HG03354 (cell line): Measurements from ENCODE around the gene SPATA32.

ENCODE experiments used
- ATAC-seq: cut with Tn5 transposase; IDR thresholded peaks from one replicate; pipeline ENCODE4 v1.9.1; 2021; ENCODE audit warnings: mild to moderate bottlenecking; ENCODE audit not compliant: unreplicated experiment, poor library complexity, severe bottlenecking

Gene SPATA32

DNA sequence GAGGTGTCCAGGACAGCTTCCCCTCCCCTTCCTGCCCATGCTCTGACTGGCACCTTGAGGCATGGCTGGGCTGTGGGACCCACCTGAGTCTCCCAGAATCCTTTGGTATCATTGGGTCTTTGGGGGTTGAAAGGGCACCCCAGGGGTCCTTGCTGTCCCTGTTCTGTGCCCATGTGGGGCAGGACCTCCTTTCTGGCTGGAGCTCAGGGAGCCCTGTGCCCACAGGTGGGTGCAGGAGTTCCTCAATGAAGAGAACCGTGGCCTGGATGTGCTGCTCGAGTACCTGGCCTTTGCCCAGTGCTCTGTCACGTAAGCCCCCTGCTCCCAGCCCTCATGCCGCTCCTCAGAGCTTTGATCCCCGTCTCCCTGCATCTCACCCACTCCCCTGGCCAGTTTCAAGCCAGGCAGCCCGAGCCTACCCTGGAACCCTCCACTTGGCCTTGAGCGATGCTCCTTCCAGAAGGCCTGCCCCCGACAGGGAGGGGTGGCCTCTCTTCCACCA is 28.4 kb downstream of the SPATA32 start:
- ATAC-seq, result no peak

DNA sequence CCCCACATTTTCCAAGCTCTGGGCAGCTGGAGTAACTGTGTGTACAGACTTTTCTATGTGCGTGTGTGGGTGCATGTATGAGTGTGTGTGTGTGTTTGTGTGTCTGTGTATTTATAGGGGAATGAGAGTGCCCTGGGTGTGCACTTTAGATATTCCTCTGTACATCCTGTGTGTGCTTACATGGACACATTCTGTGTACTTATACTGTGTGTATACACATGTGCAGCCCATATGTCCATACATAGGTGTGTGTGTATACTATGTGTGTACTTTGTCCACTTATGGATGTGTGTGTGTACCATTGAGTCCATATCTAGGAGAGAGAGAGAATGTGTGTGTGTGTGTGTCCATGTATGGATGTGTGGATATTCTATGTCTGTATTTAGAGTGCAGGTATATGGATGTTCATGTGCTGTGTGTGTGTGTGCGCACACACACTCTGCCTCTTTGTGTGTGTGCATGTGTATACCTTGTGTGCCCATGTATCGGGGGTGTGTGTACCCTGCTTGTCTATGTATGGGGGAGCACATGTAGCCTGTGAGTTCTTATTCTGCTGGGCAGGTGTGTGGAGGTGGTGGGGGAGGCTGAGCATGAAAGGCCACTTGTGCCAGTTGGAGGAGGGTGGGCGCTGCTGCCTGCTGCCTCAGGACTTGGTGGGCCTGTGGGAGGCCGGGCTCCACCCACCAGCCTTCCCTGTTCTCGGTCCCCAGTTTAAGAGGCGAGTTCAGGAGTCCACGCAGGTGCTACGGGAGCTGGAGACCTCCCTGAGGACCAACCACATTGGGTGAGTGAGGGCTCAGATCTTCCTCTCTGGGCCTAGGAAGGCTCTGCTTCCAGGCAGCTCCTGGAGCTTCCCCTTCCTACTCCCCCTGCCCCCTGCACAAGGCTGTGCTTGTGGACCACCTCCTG is 29.1 kb downstream of the SPATA32 start:
- ATAC-seq, result no peak

DNA sequence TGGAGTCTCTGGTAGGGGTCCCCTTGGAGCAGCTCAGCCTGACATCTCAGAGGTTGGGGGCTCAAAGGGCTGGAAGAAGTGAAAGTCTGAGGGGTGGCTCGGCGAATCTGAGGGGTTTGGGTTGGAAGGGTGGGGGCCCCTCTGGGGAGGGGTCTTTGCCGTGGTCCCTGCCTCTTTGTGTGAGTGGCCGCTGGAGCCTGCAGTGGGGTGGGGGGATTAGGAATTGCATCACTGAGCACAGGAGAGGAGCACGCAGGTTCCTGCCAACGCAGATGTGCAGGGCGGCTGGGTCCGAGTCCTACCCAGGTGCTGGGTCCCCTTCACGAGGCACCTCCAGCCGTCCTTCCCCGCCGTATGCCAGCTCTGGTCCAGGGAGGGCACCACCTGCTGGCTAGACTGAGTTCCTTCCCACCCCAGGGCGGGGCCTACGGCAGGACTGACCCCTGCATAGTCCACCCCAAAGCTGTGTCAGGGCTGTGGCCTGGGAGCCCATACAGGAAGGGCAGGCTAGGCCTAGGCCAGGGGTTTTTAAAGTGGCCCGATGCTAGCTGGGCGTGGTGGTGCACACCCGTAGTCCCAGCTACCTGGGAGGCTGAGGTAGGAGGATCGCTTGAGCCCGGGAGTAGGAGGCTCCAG is 30.3 kb downstream of the SPATA32 start:
- no peak for ATAC-seq

DNA sequence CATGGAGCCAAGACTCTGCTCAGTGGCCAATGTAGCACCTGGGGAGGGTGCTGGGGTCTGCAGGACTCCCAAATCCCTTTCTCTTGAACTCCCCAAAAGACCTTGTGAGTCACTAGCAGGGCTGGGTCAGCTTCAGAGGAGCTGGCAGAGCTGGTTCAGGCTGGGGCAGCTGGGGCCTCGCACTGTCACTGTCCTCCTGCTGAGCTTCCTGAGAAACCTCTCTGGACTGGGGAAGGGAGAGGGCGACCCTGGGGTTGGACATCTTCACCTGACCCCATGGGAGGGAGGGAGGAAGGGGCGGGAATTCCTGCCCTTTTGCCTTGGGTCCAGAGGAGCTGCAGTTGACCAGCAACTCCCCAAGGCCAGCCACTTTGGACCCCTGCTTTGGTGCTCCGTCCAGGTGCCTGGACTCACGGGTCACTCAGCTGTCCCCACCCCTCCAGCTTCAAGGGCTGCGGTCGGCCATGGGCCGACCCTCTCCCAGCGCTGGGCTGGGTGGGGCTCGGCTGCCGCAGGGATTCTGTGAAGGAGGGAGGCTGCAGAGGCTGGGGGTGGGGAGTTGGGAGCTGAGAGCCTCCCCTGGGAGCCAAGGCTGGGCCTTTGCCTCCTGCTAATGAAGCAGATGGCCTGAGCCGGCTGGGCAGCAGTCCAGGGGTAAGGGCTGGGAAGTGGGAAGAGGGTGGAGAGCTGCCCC is 31.0 kb downstream of the SPATA32 start:
- ATAC-seq, result no peak

DNA sequence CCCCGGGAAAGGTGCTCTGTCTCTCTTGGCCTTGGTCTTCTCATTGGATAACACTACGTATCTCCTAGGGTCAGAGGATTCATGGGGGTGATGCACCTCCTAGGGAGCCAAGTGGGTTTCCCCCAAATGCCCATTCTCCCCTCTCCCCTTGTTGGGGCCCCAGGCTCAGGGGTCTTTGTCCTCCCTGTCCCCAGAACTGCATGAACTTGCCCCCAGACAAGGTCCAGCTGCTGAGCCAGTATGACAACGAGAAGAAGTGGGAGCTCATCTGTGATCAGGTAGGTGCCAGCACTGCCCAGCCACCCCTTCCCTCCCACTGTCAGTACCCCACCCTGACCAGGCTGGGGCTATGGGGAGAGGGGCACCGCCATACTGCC is 31.5 kb downstream of the SPATA32 start:
- no peak for ATAC-seq

DNA sequence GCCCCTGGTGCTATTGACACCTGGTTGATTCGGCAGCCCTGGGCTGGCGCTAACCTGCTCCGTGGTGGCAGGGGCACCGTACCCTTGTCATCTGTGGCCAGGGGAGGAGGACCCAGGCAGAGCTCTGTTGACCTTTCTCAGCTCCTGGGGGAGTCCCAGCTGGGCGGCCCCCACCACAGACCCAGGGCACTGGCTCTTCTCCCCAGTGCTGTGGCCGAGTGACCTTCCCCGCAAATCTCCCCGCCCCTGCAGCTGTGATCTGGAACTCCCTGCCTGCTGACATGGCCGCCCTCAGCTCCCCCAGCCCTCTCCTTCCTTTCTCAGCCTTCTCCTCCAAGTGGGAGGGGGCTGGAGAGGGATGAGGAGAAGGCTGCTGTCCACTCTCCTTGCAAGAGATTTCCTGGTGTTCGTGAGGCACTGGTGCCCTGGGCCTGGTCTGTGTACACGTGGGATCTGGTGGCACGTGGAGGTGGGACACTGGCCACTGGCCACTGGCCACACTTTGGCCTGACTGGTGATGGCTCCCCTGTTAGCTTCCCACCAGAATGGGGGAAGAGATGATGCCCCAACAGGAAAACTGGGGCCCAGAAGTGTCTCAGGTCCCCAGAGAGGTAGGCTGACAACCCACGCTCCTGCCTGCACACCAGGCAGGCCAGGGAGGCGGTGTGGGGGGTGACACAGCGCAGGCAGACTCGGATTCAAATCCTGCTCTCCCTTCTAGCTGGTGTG is 32.0 kb downstream of the SPATA32 start:
- ATAC-seq, result peak; percentile 9

DNA sequence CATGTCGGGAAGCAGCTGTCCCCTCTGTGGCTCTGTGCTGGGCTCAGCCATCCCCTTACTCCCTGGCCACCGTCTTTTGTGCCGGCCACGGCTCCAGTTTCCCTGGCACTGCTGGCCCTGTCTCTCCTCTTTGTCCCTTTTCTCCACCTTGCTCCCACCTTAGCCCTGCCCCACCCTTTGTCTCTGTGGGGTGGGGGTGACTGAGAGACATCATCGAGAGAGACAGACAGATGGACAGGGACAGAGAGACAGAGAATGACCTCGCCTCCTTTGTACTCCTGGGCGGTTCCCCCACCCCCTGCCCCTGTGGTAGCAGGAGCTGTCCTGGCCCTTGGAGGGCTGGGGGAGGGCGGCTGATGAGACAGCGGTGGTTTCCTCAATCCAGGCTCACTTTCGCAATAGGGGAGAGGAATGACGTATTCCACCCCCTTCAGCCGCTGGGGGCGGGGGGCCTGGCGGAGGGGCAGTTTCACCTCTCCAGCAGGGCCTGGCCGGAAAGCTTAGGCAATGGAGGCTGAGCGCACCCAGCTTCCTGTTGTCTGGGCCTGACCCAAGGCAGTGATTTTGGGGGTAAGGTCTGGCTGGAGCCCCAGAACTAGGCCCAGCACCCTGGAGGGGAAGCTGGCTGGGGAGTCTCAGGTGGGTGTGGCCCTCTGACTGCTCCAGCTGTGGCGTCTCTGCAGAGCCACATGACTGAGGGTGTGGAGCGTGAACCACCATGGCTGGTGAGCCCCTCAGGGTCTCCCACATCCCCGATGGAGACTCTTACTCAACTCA is 32.9 kb downstream of the SPATA32 start:
- peak; percentile 38 for ATAC-seq

DNA sequence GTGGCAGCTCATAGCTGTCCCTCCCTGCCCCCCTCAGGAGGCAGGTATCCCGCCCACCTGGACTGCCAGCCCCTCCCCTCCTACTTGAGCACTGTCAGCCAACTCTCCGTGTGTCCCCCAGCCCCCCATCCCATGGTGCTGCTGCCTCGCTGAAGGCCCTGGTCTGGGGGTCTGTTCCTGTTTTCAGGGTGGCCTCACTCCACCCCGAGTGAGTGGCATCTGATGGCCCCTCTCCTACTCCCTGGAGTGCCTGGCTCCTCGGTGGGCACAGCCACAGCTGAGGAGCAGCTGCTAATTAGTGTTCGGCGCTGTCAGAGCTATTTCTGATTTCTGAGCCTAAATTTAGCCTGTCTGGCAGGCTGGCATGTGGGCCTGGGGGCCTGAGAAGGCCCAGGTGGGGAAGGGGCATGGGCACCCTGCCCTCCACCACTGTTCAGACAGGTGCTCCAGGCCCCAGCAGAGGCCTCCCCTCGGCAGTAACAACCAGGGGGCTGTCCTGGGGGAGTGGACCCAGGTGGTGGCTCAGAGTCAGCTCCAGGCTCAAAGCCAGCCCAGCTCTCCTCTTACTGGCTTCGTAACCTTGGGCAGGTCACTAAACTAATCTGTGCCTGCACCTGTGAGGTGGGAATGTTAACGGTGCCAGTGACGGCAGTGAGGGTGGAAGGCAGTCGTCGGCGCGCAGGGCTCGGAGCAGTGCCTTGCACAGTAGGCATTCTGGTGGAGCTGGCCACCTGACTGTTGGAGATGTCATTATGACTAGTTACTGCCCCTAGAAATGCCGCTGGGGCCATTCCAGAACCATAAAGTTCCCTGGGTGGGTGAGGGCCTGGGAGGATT is 33.8 kb downstream of the SPATA32 start:
- ATAC-seq, result no peak

DNA sequence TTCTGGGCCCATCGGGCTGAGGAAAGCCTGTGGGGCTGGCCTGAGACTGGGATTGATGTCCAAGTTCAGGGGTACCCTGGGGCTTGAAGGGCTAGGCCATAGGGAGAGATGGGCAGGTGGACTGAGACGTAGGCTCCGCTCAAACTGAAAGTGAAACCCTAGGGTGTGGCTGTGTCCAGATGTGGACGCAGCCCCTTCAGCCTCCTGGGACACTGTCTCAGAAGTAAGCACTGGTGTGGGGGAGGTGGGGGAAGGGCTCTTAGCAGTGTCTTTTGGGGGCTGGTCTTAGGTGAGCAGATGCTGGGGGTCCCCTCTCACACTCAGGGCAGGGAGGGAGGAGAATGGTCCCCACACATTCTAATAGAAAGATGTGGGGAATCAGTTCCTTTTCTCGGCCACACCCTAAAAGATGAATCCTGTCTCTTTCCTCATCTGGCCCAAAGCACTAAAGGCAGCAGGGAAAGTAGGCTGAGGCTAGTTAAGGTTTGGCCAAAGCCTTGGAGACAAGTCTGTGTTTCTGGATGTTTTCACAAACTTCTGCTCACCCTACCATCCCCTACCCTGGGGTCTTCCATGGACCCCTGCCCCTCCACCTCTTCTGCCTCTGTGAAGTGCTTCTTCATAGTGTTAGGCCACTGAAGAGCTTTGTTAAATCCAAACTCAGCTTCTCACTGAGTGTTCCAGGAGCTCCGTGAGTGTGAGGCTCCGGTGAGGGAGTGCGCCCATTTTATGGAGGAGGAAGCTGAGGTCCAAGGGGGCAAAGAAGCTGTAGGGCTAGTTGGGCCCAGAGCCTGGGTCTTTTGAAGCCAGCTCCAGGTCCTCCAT is 34.6 kb downstream of the SPATA32 start:
- ATAC-seq, result peak; percentile 33

DNA sequence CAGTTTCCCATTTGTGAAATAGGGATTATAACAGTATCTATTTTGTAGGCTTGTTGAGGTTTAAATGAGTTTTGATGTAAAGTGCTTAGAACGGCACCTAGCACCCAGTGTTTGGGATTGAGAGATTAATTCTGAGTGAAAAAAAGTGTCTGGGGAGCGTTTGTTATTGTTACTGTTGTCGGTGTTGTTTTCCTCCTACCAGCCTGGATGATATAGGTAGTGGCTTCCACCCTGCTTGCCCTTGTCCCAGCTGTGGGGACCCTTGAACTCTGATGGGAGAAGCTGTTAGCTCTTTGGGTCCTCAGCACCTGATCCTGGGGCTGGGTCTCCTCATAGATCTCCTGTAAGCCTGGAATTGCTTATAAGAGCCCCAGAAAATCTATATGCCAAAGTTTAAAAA is 35.3 kb downstream of the SPATA32 start:
- ATAC-seq, result no peak

DNA sequence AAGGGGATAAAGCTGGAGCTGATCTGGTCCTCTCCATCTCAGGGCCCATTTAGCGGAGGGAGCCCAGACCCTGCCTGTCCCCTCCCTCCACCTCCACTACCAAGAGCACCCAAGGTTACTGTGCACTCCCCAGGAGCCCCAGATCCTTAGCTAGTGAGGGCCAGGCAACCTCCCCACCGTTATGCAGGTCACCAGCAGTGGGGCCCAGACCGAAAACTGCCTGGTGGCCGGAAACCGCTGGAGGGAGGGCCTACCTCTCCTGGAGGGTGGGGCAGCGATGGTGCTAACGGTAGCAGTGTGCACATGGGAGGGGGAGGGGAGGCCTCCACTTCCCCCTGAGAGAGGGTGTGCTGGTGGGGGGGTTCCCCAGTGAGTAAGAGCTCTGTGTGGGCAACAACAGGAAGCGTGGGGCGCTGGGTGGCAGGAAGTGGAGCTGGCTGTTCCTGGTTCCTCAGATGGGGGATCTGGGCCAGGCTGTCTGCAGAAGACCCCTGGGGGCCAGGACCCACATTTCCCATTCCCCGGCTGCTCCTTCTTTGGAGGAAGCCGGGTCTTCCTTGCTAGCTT is 35.8 kb downstream of the SPATA32 start:
- peak; percentile 42 for ATAC-seq

DNA sequence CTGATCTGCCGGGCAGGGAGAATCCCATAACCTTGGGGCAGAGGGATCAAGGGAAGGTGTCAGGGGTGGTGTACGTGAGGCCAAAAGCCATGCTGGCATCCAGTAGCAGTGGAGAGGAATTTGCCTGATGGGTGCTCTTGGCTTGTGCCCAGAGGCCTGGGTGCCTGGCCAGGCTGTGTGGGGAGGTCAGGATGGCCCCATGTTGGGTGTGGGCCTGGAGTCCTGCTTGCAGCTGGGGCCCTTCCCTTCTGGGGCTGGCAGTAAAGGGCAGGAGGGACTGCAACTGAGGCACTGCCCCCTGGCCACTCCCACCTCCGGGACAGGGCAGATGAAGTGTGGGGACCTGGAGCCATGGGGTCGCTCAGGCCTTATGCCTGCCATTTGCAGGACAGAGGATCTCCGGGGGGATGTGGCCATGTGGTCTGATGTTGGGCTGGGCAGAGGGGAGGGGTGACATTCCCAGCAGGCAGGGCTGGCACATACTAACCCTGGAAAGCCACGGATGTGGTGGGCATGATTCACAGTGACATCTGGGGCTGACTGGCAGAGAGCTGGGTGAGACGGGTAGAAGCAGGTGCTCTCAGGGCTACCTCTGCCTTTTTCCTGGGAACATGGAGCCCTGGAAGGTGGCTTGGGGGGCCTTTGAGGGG is 36.7 kb downstream of the SPATA32 start:
- no peak for ATAC-seq

DNA sequence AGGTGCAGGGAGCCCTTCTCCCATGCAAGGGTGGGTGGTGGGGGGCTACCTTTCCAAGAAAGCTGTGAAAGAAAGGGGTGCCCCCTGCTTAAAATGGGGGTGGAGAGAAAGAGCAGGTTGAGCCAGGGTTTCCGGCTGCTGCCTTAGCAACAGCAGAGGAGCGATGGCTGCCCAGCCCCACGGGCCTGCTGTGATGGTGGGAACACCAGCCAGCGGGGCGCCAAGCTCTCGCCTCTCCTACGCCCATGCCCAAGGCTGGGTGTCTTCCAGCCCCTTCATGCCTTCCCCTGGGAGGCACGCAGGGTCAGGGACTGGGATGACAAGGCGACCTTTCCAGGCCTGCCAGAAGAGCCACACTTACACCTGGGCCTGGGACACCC is 37.2 kb downstream of the SPATA32 start:
- no peak for ATAC-seq

DNA sequence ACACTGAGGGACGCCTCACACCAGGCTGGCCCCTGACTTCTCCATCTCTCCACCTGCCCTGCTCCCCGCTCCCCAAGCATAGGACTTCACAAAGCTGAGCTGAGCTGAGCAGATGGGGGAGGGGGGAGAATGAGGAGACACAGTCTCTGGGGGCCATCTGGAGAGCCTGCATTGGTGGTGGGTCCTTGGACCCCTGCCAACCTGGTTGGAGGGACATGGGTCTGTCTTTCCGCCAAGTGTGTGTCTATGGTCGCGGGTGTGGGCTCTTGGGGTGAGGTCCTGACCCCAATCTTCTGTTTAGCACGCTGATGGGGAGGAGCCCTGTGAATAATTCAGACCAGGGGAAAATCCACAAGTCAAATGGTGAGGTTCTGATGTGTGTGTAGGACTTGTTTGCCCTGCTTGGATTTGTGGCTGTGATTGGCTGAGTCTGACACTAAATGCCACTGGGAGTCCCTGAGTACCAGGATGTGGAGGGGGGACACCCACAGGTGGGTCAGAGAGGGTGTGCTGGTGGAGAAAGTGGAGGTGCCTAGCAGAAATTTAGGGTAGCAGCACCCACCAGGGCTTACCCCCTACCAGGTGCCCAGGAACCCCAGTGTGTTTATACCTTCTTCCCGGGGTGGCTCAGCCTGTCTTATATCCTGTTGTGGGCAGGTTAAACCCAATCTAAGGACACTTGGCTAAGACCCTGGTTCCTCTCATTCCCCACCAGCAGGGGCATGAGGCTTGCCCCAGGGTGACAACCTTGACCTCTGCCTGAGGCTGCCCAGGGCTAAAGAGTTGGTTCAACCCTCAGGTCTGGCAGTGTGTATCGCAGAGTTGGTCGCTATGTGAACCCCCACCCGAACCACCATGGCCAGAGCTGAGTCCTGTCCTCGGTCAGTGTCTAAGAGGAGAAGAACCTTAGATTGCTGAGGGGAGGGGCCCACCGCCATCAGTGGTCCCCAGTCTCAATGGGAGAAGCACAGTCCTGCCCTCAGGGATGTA is 38.1 kb downstream of the SPATA32 start:
- ATAC-seq, result no peak

DNA sequence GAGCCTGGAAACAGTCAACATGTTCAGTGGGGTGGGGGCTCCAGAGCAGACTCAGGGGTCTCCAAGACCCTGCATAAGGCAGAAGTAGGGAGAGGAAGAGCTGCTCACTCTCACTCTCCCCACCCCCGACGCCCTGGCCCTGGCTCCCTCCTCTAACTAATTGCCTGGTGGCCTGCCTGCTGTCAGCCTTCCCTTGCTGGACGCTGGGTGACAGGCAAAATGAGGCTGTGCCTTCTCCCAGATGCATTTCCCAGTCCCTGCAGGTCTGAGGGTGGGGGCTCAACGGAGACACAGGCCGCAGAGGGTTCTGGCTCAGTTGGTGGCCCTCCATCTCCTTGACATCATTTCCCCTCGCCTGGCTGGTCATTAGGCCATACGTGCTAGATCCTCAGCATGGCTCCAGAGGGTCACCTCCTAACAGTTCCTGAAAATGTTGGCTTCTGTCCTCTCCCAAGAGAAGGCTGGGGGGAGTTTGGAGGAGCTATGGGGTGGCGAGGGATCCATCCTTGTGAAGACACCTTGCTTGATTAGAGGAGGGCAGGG is 38.8 kb downstream of the SPATA32 start:
- no peak for ATAC-seq
